GM12878 (cell line): ENCODE data around the gene NF1. TPM values are rescaled to one million over a fixed set of nuclear protein-coding genes. Genes with fewer than 3 reads are reported as not detected.

ENCODE experiments used
- ATF2 ChIP-seq: IDR thresholded peaks from 2 replicates; pipeline ENCODE4 v1.6.1; 2012; ENCODE audit warnings: low read length, inconsistent platforms
- DPF2 ChIP-seq: fragments of 450-650 bp; IDR thresholded peaks from 2 replicates; pipeline ENCODE4 v1.6.1; 2017; ENCODE audit warnings: mild to moderate bottlenecking
- GABPA ChIP-seq: IDR thresholded peaks from 2 replicates; pipeline ENCODE4 v1.6.1; 2014; ENCODE audit warnings: antibody characterized with exemption, low read depth, mild to moderate bottlenecking, inconsistent platforms
- HCFC1 ChIP-seq: fragments of 150-350 bp; IDR thresholded peaks from 2 replicates; pipeline ENCODE4 v1.6.1; 2014; ENCODE audit warnings: low read length
- HDGF ChIP-seq: fragments of 450-650 bp; IDR thresholded peaks from 2 replicates; pipeline ENCODE4 v1.6.1; 2016; ENCODE audit warnings: antibody characterized with exemption
- IKZF1 ChIP-seq: fragments of 450-650 bp; conservative IDR thresholded peaks from 2 replicates; pipeline ENCODE4 v1.6.1; 2017; ENCODE audit warnings: antibody characterized with exemption, mild to moderate bottlenecking
- IKZF2 ChIP-seq, 2 experiments: fragments of 450-650 bp; IDR thresholded peaks; 2 replicates each; pipeline ENCODE4 v1.6.1; 2017; ENCODE audit warnings: mild to moderate bottlenecking in 2 of 2, moderate library complexity in 2 of 2
- JUNB ChIP-seq: IDR thresholded peaks from 2 replicates; pipeline ENCODE4 v1.6.1; 2016; ENCODE audit warnings: antibody characterized with exemption, mild to moderate bottlenecking
- KDM1A ChIP-seq: fragments of 200-600 bp; sonication (generic); IDR thresholded peaks from 2 replicates; pipeline ENCODE4 v1.6.1; 2016; ENCODE audit warnings: borderline replicate concordance
- MEF2A ChIP-seq: IDR thresholded peaks from 2 replicates; pipeline ENCODE4 v1.6.1; 2011; ENCODE audit warnings: low read depth, mild to moderate bottlenecking, low read length, moderate library complexity; ENCODE audit not compliant: insufficient read depth
- MLLT1 ChIP-seq: fragments of 450-650 bp; IDR thresholded peaks from 2 replicates; pipeline ENCODE4 v1.6.1; 2016; ENCODE audit warnings: mild to moderate bottlenecking
- MTA2 ChIP-seq: fragments of 450-650 bp; IDR thresholded peaks from 2 replicates; pipeline ENCODE4 v1.6.1; 2016; ENCODE audit warnings: low read depth, mild to moderate bottlenecking, moderate library complexity
- NR2F1 ChIP-seq: fragments of 450-650 bp; conservative IDR thresholded peaks from 2 replicates; pipeline ENCODE4 v1.6.1; 2017; ENCODE audit warnings: mild to moderate bottlenecking
- PAX5 ChIP-seq: IDR thresholded peaks from 2 replicates; pipeline ENCODE4 v1.6.1; 2011; ENCODE audit warnings: low read depth, low read length, borderline replicate concordance
- PML ChIP-seq: IDR thresholded peaks from 2 replicates; pipeline ENCODE4 v1.6.1; 2012; ENCODE audit warnings: low read length, inconsistent platforms
- SKIL ChIP-seq: fragments of 450-650 bp; IDR thresholded peaks from 2 replicates; pipeline ENCODE4 v1.6.1; 2017; ENCODE audit warnings: mild to moderate bottlenecking, low read depth, inconsistent platforms; ENCODE audit not compliant: poor library complexity, severe bottlenecking
- SREBF1 ChIP-seq: IDR thresholded peaks from 2 replicates; pipeline ENCODE4 v1.6.1; 2012; ENCODE audit warnings: mild to moderate bottlenecking, low read length
- ZBED1 ChIP-seq: IDR thresholded peaks from 2 replicates; pipeline ENCODE4 v1.6.1; 2016; ENCODE audit warnings: borderline replicate concordance
- ZNF217 ChIP-seq: fragments of 450-650 bp; IDR thresholded peaks from 2 replicates; pipeline ENCODE4 v1.6.1; 2017; ENCODE audit warnings: antibody characterized with exemption, mild to moderate bottlenecking
- polyA plus RNA-seq, 11 experiments: library from polyadenylated mRNA; depleted of rRNA in 4 of 11; unstranded in 6 of 11; stranded (reverse) in 5 of 11; fragments of >200 nt; fragmentation: Nextera tagmentation in 4 of 11; fragmentation: Illumina TruSeq in 1 of 11; extraction: Ambion mirVana in 4 of 11; extraction: Trizol in 1 of 11; gene quantifications; 1 replicate in 1 of 11; 2 replicates in 10 of 11; pipeline versions ENCODE4 v1.2.1 to v1.2.3, GENCODE V29; 2011 to 2016; ENCODE audit warnings: inconsistent platforms in 2 of 11, missing spikeins in 2 of 11, low read depth in 1 of 11
- total RNA-seq, 4 experiments: library from RNA; depleted of rRNA in 3 of 4; stranded (reverse); fragments of >200 nt in 3 of 4; fragmentation: Illumina TruSeq in 1 of 4; extraction: Trizol in 1 of 4; gene quantifications; 2 replicates each; pipeline versions ENCODE4 v1.2.1 to v1.2.3, GENCODE V29; 2013 to 2021
- TF ChIP-seq, protein P1 (sequence below): fragments of 450-650 bp; IDR thresholded peaks from 2 replicates; pipeline ENCODE4 v1.6.1; 2017; ENCODE audit warnings: low read depth, mild to moderate bottlenecking, moderate library complexity
- TF ChIP-seq, protein P2 (sequence below): IDR thresholded peaks from 2 replicates; pipeline ENCODE4 v1.6.1; 2012; ENCODE audit warnings: low read depth, low read length, improper control_type of control experiment

NF1 gene
- total and polyA plus RNA-seq, 10 of the 15 experiments (the other 5 are each of a cell fraction or from before 2014, with no cell fraction given), result 2.5 to 31.8 (median 16.6) TPM

DNA sequence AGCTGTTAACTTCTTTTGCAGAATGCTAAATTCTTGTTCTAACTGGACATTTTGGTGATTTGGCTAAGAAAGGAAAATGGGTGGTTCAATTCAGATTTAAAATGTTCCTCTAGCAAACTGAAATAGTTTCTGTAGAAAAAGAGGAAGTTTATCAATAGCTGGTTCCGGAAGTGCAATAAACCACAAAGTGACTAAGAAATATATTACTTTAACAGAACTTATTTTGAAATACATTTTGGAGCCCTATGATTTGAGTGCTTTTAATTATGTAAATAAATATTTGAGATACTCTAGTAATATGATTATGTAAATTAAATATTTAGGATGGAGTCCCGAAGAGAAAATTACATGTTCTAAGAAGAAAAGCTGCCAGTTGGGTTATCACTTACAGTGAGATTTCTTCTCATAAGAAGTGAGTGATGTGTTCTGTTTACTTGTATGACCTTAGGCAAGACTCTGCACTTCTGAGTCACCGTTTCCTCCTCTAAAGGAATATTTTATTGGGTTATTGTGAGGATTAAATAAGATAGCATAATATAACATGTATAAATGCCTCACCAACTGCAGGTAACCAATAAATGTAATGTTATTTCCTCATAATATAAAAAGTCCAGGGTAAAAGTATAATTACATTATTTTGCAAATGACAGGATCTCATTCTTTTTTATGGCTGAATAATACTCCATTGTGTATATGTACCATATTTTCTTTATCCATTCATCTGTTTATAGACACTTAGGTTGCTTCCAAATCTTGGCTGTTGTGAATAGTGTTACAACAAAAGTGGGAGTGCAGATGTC lies 219.4 kb downstream of the NF1 start, which contains the start of gene EVI2B (continued):
- TF ChIP-seq SKIL (peak; percentile 25), HCFC1 (no peak), IKZF1 (0 out of 2 replicates have a peak, but pooled peaks have one; percentile 11), ZBED1 (0 out of 2 replicates have a peak, but pooled peaks have one; percentile 27), ZNF217 (0 out of 2 replicates have a peak, but pooled peaks have one; percentile 49), PML (0 out of 2 replicates have a peak, but pooled peaks have one; percentile 23), PAX5 (no peak), IKZF2 (IDR thresholded peaks at IDR 0.05) (0 out of 4 replicates have a peak, but pooled peaks have one; percentile 2 to 18), DPF2 (peak; percentile 54; the same call in 1 of the 2 replicates), ATF2 (peak; percentile 55), MTA2 (peak; percentile 48; the same call in 1 of the 2 replicates), JUNB (peak; percentile 65), KDM1A (no peak), NR2F1 (0 out of 2 replicates have a peak, but pooled peaks have one; percentile 8), HDGF (no peak), GABPA (0 out of 2 replicates have a peak, but pooled peaks have one; percentile 29), MLLT1 (no peak), MEF2A (peak; percentile 64; the same call in 1 of the 2 replicates), SREBF1 (no peak)
- TF ChIP-seq, protein P1, sequence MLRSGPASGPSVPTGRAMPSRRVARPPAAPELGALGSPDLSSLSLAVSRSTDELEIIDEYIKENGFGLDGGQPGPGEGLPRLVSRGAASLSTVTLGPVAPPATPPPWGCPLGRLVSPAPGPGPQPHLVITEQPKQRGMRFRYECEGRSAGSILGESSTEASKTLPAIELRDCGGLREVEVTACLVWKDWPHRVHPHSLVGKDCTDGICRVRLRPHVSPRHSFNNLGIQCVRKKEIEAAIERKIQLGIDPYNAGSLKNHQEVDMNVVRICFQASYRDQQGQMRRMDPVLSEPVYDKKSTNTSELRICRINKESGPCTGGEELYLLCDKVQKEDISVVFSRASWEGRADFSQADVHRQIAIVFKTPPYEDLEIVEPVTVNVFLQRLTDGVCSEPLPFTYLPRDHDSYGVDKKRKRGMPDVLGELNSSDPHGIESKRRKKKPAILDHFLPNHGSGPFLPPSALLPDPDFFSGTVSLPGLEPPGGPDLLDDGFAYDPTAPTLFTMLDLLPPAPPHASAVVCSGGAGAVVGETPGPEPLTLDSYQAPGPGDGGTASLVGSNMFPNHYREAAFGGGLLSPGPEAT, result peak; percentile 51; the same call in 1 of the 2 replicates
- TF ChIP-seq, protein P2, sequence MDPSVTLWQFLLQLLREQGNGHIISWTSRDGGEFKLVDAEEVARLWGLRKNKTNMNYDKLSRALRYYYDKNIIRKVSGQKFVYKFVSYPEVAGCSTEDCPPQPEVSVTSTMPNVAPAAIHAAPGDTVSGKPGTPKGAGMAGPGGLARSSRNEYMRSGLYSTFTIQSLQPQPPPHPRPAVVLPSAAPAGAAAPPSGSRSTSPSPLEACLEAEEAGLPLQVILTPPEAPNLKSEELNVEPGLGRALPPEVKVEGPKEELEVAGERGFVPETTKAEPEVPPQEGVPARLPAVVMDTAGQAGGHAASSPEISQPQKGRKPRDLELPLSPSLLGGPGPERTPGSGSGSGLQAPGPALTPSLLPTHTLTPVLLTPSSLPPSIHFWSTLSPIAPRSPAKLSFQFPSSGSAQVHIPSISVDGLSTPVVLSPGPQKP, result no peak
